PC-9 (cell line): ENCODE data around the gene RGS13. TPM values are rescaled to one million over a fixed set of nuclear protein-coding genes. Genes with fewer than 3 reads are reported as not detected.
A peak's percentile ranks its signal among the peaks of the same experiment; 100 is the strongest.

ENCODE experiments used
- Bru-seq: library from RNA; stranded (reverse); fragments of 400-500 nt; gene quantifications from one replicate; lab custom pipeline; 2021; lab: Mats Ljungman, UMichigan
- BruChase-seq, 2 experiments: library from RNA; stranded (reverse); fragments of 400-500 nt; gene quantifications; one replicate each; lab custom pipeline; 2021; lab: Mats Ljungman, UMichigan
- BruUV-seq: library from RNA; stranded (reverse); fragments of 400-500 nt; replicated peaks from 2 replicates; lab custom pipeline; 2021; lab: Mats Ljungman, UMichigan
- CTCF ChIA-PET: fragments of 300-600 bp; sonication (Branson Sonifier 250); formaldehyde crosslinking; loops from one replicate; lab custom pipeline; 2022; ENCODE audit warnings: antibody characterized with exemption; lab: Charles Lee
- POLR2A ChIA-PET: fragments of 300-600 bp; sonication (Branson Sonifier 250); formaldehyde crosslinking; loops from one replicate; lab custom pipeline; 2022; ENCODE audit warnings: antibody characterized with exemption; ENCODE audit not compliant: unreplicated experiment; lab: Charles Lee
- DNase-seq, 2 experiments: peaks; one replicate each; pipeline versions ENCODE4 v3.0.0 to v3.0.0-alpha.2; 2015 to 2022; ENCODE audit warnings: mixed read lengths in 1 of 2
- H2AFZ ChIP-seq: fragments of 200-600 bp; sonication (generic); 2 replicates; pipeline ENCODE4 v1.8.1; 2017; ENCODE audit warnings: antibody characterized with exemption
- H3F3A ChIP-seq: fragments of 200-600 bp; sonication (generic); 2 replicates; pipeline ENCODE4 v1.8.1; 2017; ENCODE audit warnings: antibody characterized with exemption, mild to moderate bottlenecking, low read depth; ENCODE audit not compliant: insufficient read depth
- H3K27ac ChIP-seq: fragments of 200-600 bp; sonication (generic); 2 replicates; pipeline ENCODE4 v1.6.1; 2016; ENCODE audit warnings: mixed run types
- H3K27me3 ChIP-seq: fragments of 200-600 bp; sonication (generic); 2 replicates; pipeline ENCODE4 v1.6.1; 2016; ENCODE audit warnings: low read depth, mixed run types; ENCODE audit not compliant: insufficient read depth
- H3K36me3 ChIP-seq: fragments of 200-600 bp; sonication (generic); 2 replicates; pipeline ENCODE4 v1.6.1; 2016; ENCODE audit warnings: low read depth, mixed run types
- H3K4me1 ChIP-seq: fragments of 200-600 bp; sonication (generic); replicated peaks from 2 replicates; pipeline ENCODE4 v1.6.1; 2016; ENCODE audit warnings: mixed run types; ENCODE audit not compliant: insufficient read depth
- H3K4me2 ChIP-seq: fragments of 200-600 bp; sonication (generic); 2 replicates; pipeline ENCODE4 v1.6.1; 2017; ENCODE audit warnings: mixed run types
- H3K4me3 ChIP-seq: fragments of 200-600 bp; sonication (generic); 2 replicates; pipeline ENCODE4 v1.6.1; 2016; ENCODE audit warnings: mixed run types
- H3K79me2 ChIP-seq: fragments of 200-600 bp; sonication (generic); 2 replicates; pipeline ENCODE4 v1.6.1; 2017; ENCODE audit warnings: low read depth, mixed run types
- H3K9me2 ChIP-seq: fragments of 200-600 bp; sonication (generic); 2 replicates; pipeline ENCODE4 v1.8.1; 2017; ENCODE audit warnings: mild to moderate bottlenecking; ENCODE audit not compliant: insufficient read depth
- H3K9me3 ChIP-seq: fragments of 200-600 bp; sonication (generic); 2 replicates; pipeline ENCODE4 v1.8.1; 2016; ENCODE audit warnings: low read depth; ENCODE audit not compliant: insufficient read depth
- H4K20me1 ChIP-seq: fragments of 200-600 bp; sonication (generic); 2 replicates; pipeline ENCODE4 v1.8.1; 2017; ENCODE audit not compliant: insufficient read depth
- CTCF ChIP-seq: fragments of 200-600 bp; sonication (generic); conservative IDR thresholded peaks from 2 replicates; pipeline ENCODE4 v1.6.1; 2017; ENCODE audit warnings: mixed run types, antibody characterized with exemption, mild to moderate bottlenecking, moderate library complexity
- EZH2 ChIP-seq: fragments of 200-600 bp; sonication (generic); IDR thresholded peaks from 2 replicates; pipeline ENCODE4 v1.8.0; 2017; ENCODE audit warnings: antibody characterized with exemption, low read depth
- intact Hi-C: fragments of 100-400 bp; cut with micrococcal nuclease; formaldehyde crosslinking; loops from one replicate; pipeline ENCODE4 v1.10.0; 2022; ENCODE audit not compliant: unreplicated experiment
- long read RNA-seq: library from polyadenylated mRNA; stranded (forward); transcript quantifications from one replicate; pipeline ENCODE4 v2.0.0, GENCODE V29; 2022
- total RNA-seq: library from RNA; stranded (reverse); gene quantifications from 2 replicates; pipeline ENCODE4 v1.2.3, GENCODE V29; 2021

Gene RGS13
- not detected in 2 replicates for total RNA-seq
- Bru-seq, nascent RNA, result percentile 13 among the genes with signal in this experiment
- BruChase-seq, experiment 1, labeled RNA remaining after a 2-hour chase, result percentile 17 among the genes with signal in this experiment
- BruChase-seq, experiment 2, labeled RNA remaining after a 6-hour chase, result percentile 14 among the genes with signal in this experiment
- long read RNA-seq, result 0 reads

- Histone ChIP-seq H3K27me3 (no peaks in the 10 kb centered on the region), H3K9me2 (no peaks in the 10 kb centered on the region), H3F3A (no peaks in the 10 kb centered on the region), H3K4me2 (no peak within 1 kb of the TSS), H3K79me2 (no peaks in the 10 kb centered on the region), H3K9me3 (no peaks in the 10 kb centered on the region), H4K20me1 (no peaks in the 10 kb centered on the region), H3K4me3 (no peak within 1 kb of the TSS), H3K36me3 (no peaks in the 10 kb centered on the region), H3K27ac (no peak within 1 kb of the TSS), H2AFZ (no peak within 1 kb of the TSS), H3K4me1 (peaks cover 8% of the 10 kb centered on the region)
- CTCF ChIA-PET, result no interaction called here
- intact Hi-C loops, result no loop called here
- no peak for DNase-seq
- no TSS peak for BruUV-seq
- no peak for TF ChIP-seq EZH2
- no peak for TF ChIP-seq CTCF
- POLR2A ChIA-PET, result no interaction called here
These were observed at the start of gene RGS13 for GRCh38 chr1:192635939-192636338. RGS13 (plus strand) TSS chr1:192636147; CDS start chr1:192644335, 8,188 bp downstream.

GRCh38 chr1:192587386-192588266, 48.3 kb upstream of the RGS13 start:
- H3K79me2 ChIP-seq, result no peaks in the 10 kb centered on the region
- no peaks in the 10 kb centered on the region for H3K27me3 ChIP-seq
- H3F3A ChIP-seq, result no peaks in the 10 kb centered on the region
- DNase-seq, result no peak
- no TSS peak for BruUV-seq
- no peaks in the 10 kb centered on the region for H3K4me1 ChIP-seq
- H3K36me3 ChIP-seq, result no peaks in the 10 kb centered on the region
- no peak overlapping the region for H2AFZ ChIP-seq
- H4K20me1 ChIP-seq, result no peaks in the 10 kb centered on the region
- no peaks in the 10 kb centered on the region for H3K9me3 ChIP-seq
- H3K4me3 ChIP-seq, result no peak overlapping the region
- H3K4me2 ChIP-seq, result no peak overlapping the region
- TF ChIP-seq EZH2 (no peak), CTCF (no peak)
- H3K27ac ChIP-seq, result no peak overlapping the region
- ChIA-PET POLR2A (no interaction called here), CTCF (no interaction called here)
- intact Hi-C loops, result loop anchor here (10.0 kb wide), 1 partner anchor 447 kb away; no protein-coding TSS in a partner anchor
- no peaks in the 10 kb centered on the region for H3K9me2 ChIP-seq

GRCh38 chr1:192588546-192588945, 47.4 kb upstream of the RGS13 start:
- H3K4me1 ChIP-seq, result no peaks in the 10 kb centered on the region
- no TSS peak for BruUV-seq
- no peaks in the 10 kb centered on the region for H3K36me3 ChIP-seq
- ChIA-PET CTCF (no interaction called here), POLR2A (no interaction called here)
- TF ChIP-seq EZH2 (no peak), CTCF (no peak)
- H3K9me3 ChIP-seq, result no peaks in the 10 kb centered on the region
- no peak overlapping the region for H3K4me2 ChIP-seq
- no peaks in the 10 kb centered on the region for H3K27me3 ChIP-seq
- DNase-seq, result no peak
- no peak overlapping the region for H3K4me3 ChIP-seq
- intact Hi-C loops, result loop anchor here (10.0 kb wide), 1 partner anchor 446 kb away; no protein-coding TSS in a partner anchor
- H2AFZ ChIP-seq, result no peak overlapping the region
- no peaks in the 10 kb centered on the region for H3F3A ChIP-seq
- no peak overlapping the region for H3K27ac ChIP-seq
- no peaks in the 10 kb centered on the region for H3K79me2 ChIP-seq
- no peaks in the 10 kb centered on the region for H4K20me1 ChIP-seq
- H3K9me2 ChIP-seq, result no peaks in the 10 kb centered on the region
